Stimulated activated CD4-positive, alpha-beta T cell treated with anti-CD3 and anti-CD28 coated beads, Interleukin-2, amount 100 ng/mL, for 4 hours (primary cell): Measurements from ENCODE around the gene ERCC6L.

ENCODE experiments used
- DNase-seq: peaks from one replicate; pipeline ENCODE4 v3.0.0-alpha.2; 2020; ENCODE audit warnings: low read depth

The ERCC6L gene, protein sequence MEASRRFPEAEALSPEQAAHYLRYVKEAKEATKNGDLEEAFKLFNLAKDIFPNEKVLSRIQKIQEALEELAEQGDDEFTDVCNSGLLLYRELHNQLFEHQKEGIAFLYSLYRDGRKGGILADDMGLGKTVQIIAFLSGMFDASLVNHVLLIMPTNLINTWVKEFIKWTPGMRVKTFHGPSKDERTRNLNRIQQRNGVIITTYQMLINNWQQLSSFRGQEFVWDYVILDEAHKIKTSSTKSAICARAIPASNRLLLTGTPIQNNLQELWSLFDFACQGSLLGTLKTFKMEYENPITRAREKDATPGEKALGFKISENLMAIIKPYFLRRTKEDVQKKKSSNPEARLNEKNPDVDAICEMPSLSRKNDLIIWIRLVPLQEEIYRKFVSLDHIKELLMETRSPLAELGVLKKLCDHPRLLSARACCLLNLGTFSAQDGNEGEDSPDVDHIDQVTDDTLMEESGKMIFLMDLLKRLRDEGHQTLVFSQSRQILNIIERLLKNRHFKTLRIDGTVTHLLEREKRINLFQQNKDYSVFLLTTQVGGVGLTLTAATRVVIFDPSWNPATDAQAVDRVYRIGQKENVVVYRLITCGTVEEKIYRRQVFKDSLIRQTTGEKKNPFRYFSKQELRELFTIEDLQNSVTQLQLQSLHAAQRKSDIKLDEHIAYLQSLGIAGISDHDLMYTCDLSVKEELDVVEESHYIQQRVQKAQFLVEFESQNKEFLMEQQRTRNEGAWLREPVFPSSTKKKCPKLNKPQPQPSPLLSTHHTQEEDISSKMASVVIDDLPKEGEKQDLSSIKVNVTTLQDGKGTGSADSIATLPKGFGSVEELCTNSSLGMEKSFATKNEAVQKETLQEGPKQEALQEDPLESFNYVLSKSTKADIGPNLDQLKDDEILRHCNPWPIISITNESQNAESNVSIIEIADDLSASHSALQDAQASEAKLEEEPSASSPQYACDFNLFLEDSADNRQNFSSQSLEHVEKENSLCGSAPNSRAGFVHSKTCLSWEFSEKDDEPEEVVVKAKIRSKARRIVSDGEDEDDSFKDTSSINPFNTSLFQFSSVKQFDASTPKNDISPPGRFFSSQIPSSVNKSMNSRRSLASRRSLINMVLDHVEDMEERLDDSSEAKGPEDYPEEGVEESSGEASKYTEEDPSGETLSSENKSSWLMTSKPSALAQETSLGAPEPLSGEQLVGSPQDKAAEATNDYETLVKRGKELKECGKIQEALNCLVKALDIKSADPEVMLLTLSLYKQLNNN

GRCh38 chrX:72238721-72239475 lies at the start of gene ERCC6L:
ERCC6L (minus strand) TSS chrX:72239027; CDS start chrX:72238911, 116 bp downstream.
- peak; percentile 72 for DNase-seq

DNA sequence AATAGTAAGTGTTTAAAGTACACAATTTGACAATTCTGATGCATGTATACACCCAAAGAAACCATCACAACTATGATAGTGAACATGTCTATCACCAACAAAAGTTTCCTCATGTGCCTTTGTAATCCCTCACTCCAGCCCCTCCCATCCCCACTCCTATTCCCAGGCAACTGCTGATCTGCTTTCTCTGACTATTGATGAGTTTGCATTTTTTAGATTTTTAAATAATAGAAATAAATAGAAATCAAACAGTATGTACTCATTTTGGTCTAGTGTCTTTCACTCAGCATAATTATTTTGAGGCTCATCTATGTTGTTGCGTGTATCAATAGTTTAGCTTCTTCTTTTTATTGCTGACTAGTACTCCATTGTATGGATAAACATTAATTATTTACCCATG lies 43.5 kb upstream of the ERCC6L start:
- DNase-seq, result no peak

DNA sequence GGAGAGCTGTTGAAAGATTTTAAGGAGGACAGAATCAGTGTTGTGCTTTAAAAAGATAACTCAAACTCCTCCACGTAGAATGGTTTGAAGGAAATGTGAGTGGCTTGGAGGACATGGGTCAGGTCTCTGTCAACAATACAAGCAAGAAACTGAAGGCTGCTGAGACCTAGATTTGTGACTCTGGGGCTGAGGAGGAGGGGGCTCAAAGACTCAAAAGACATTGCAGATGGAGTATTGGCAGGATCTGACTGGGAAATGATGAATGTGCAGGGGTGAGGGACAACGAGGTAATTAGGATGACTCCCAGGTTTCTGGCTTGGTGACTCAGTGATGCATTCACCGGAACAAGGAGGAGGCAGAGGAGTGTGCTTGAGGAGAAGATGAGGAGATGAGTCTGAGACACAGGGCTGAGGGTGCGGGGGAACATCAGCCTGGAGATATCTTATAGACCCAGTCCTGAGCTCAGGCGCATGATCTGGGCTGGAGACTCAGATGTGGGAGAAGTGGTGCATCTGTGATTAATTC lies 41.6 kb upstream of the ERCC6L start:
- DNase-seq, result no peak

DNA sequence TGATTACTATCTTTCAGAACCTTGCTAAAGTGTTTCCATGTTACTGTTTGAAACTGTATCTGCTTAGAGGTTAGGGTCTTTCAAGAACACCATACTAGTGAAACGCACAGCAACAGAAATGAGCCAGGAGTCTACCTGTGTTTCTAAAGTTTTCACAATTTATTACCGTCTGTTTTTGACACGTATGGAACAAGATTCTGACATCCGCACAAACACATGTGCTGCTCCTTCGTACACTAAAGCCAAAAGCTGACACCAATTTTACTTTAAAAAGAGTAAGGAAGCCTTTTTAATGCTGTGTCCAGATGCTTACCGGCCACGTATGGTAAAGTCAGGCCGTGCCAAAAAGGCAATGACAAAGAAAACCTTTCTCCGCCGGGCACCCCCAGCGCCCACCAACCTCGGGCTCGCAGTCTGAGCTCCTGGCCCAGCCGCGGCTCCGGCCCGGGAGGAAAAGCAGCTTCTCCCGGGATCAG lies 37.7 kb upstream of the ERCC6L start:
- DNase-seq, result no peak

- no peak for DNase-seq
These were observed 35.7 kb upstream of the ERCC6L start for GRCh38 chrX:72274526-72274925.

DNA sequence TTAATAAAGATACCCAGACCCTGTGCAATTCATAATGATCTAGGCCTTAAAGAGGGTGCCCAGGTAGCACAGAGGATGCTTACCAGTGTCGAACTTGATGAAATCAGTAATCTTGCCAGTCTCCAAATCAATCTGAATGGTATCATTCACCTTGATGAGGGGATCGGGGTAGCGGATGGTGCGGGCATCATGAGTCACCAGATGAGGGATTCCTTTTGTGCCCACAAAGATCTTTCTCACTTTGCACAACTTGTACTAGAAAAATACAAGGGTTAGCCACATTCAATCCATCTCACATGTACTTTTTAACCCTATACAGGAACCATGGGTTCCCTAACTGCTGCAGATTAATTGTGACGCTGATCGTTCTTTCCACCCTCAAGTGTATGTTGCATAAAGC lies 34.9 kb upstream of the ERCC6L start:
- DNase-seq, result no peak

DNA sequence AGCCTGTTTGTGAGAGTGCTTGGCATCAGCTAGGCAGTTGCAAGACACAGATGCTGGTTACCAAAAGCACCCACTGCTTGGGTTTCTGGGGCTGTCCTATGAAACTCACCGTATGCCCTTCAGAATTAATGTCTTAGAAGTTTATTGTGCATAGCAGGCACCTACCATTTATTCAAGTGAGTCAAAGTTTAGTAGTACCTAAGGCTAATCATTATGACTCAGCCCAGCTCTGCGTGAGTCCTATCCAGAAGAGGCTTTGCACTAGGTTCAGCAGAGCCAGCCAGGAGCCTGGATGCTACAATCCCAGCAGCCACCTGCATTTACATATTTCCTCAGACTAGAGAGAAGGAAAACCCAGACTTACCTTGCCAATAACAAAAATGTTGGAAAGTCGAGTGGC lies 34.0 kb upstream of the ERCC6L start:
- no peak for DNase-seq

- no peak for DNase-seq
These were observed 33.0 kb upstream of the ERCC6L start for GRCh38 chrX:72271812-72272211.

- no peak for DNase-seq
These were observed 32.4 kb upstream of the ERCC6L start for GRCh38 chrX:72271091-72271788.

DNA sequence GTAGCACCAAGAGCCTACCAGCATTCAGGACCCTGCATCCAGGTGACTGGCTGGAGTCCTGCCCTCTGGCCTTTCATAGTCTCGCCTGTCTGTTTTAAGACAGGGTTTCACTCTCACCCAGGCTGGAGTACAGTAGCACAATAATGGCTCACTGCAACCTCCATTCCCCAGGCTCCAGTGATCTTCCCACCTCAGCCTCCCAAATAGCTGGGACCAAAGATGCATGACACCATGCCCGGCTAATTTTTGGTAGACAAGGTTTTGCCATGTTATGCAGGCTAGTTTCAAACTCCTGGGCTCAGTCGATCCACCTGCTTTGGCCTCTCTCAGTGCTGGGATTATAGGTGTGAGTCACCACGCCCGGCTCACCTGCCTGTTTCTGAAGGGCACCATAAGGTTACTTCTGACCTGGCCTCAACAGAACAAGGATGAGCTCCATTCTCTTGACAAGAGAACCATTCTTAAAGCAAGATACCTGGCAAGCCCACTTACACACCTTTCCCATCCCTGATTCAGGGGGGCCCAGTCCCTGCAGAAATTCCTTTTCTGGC lies 31.6 kb upstream of the ERCC6L start:
- no peak for DNase-seq

GRCh38 chrX:72269671-72270251 lies 30.9 kb upstream of the ERCC6L start:
- DNase-seq, result no peak

GRCh38 chrX:72268597-72269365 lies 30.0 kb upstream of the ERCC6L start:
- no peak for DNase-seq

DNA sequence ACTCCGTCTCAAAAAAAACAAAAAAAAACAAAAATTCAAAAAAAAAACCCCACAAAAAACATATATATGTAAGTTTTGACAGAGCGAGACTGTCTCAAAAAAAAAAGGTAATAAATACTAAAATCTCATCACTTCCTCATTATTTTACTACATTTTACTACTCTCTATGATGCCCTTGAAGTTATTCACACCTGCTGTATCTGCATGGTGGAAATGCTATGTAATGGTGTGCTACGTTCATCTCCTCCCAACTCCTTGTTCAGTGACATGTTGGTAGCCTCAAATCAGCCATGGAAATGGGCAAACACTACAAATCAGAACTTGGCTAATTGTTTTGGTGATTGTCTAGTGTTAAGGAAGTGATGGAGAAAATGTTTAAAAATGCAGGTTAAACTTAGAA lies 26.4 kb upstream of the ERCC6L start:
- DNase-seq, result no peak

- DNase-seq, result no peak
These were observed 23.2 kb upstream of the ERCC6L start for GRCh38 chrX:72262077-72262476.

GRCh38 chrX:72260448-72260847 lies 21.6 kb upstream of the ERCC6L start:
- no peak for DNase-seq

DNA sequence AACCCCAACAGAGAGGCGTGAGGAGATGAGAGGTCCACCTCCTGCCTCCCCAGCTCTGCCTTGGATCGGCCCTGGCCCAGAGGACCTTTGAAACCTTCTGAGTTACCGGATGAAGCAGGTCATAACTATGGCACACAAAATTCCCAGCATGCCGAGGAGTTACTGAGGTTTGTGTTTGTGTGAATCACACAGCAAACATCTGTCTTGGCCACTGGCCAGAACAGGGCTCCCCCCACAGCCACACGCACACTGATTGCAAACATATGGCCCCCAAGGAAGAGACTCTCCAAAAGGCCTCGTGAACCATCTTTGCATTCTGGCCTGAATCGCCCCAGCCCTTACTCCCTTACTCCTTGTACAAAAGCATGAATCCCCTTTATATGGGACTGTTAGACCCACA lies 19.3 kb upstream of the ERCC6L start:
- no peak for DNase-seq

- DNase-seq, result no peak
These were observed 17.0 kb upstream of the ERCC6L start for GRCh38 chrX:72255864-72256263.

GRCh38 chrX:72255445-72255844 lies 16.6 kb upstream of the ERCC6L start:
- no peak for DNase-seq

DNA sequence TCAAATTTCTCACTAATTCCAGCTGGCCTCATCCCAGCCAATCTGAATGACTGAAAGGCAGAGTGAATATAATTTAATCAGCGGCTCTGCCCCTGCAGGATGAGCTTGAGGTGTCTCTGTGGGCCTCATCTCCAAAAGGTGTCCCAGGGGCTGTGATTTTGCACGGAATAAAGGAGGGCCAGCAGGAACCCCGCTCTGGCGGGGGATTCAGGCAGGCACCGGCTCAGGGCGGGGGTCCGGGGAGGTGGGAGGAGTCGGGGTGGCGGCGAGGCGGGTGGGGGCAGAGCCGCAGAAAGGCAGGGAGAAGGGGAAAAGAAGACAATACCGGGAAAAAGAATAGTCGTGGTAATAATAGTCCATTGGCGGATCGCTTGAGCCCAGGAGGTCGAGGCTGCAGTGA lies 16.0 kb upstream of the ERCC6L start:
- no peak for DNase-seq
